ENCODE results near the gene NBPF9.
"Not testable (repeated sequence)": the region's sequence is repeated elsewhere in the genome, so short reads cannot be mapped to it uniquely, and the experiment has no call there.

- TF ChIP-seq, protein P1, sequence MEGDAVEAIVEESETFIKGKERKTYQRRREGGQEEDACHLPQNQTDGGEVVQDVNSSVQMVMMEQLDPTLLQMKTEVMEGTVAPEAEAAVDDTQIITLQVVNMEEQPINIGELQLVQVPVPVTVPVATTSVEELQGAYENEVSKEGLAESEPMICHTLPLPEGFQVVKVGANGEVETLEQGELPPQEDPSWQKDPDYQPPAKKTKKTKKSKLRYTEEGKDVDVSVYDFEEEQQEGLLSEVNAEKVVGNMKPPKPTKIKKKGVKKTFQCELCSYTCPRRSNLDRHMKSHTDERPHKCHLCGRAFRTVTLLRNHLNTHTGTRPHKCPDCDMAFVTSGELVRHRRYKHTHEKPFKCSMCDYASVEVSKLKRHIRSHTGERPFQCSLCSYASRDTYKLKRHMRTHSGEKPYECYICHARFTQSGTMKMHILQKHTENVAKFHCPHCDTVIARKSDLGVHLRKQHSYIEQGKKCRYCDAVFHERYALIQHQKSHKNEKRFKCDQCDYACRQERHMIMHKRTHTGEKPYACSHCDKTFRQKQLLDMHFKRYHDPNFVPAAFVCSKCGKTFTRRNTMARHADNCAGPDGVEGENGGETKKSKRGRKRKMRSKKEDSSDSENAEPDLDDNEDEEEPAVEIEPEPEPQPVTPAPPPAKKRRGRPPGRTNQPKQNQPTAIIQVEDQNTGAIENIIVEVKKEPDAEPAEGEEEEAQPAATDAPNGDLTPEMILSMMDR (IDR thresholded peaks at IDR 0.05; ENCODE audit: borderline replicate concordance, extremely low read depth, low read length, poor library complexity, severe bottlenecking) = not testable (repeated sequence)
- not testable (repeated sequence) for TF ChIP-seq EZH2 (IDR thresholded peaks at IDR 0.05; ENCODE audit: borderline replicate concordance, low read depth, low read length, severe bottlenecking)
Observed at GRCh38 chr1:149033916-149034315, 69.4 kb downstream of the NBPF9 start.

Measured in DND-41 (cell line).